ENCODE data around the gene DSG4.

DSG4 gene

GRCh38 chr18:31426021-31426420 lies 49.4 kb downstream of the DSG4 start:
- DNase-seq (no peak), ATAC-seq (no peak)
- no peaks in the 10 kb centered on the region for H3K36me3 Mint-ChIP-seq (ENCODE audit: low read depth)
- H3K27ac Mint-ChIP-seq: no peak overlapping the region
- no peaks in the 10 kb centered on the region for H3K27me3 Mint-ChIP-seq
- H3K4me3 Mint-ChIP-seq: no peak overlapping the region
- no peaks in the 10 kb centered on the region for H3K4me1 Mint-ChIP-seq
- H3K9me3 Mint-ChIP-seq: no peaks in the 10 kb centered on the region

DNA sequence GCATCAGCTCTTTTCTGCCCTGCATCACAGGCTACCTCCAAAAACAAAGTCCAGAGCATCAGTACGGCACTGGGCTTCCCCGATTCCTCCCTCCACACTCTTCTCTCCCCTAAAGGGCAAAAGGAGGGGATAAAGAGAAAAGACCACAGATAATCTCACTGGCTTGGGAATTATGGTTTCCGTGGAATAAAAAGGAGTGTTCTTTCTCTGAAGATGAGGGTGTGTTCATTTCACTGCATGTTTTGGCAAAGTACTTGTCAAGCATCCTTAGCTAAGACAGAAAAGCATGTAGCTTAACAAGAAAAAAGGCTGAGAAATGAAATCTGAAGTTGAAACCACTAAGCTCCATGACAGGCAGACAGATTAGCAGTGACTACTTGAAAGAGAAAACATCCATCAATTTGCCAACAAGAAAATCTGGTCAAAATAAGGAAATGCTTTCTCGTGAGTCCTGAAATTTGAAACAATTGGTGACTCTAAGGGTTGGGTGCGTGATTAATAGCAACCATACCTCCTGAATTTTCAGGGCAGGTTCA lies 50.4 kb downstream of the DSG4 start:
- no peak overlapping the region for H3K27ac Mint-ChIP-seq
- DNase-seq: no peak

GRCh38 chr18:31428211-31428610 lies 51.6 kb downstream of the DSG4 start:
- Mint-ChIP-seq H3K4me1 (no peaks in the 10 kb centered on the region), H3K4me3 (no peak overlapping the region), H3K27me3 (no peaks in the 10 kb centered on the region), H3K27ac (no peak overlapping the region), H3K36me3 (ENCODE audit: low read depth) (no peaks in the 10 kb centered on the region), H3K9me3 (peaks cover 4% of the 10 kb centered on the region)
- ATAC-seq: no peak
- no peak for DNase-seq

More for the DNA sequence above, 50.4 kb downstream of the DSG4 start:
- no peaks in the 10 kb centered on the region for H3K27me3 Mint-ChIP-seq
- H3K36me3 Mint-ChIP-seq (ENCODE audit: low read depth): no peaks in the 10 kb centered on the region
- no peaks in the 10 kb centered on the region for H3K9me3 Mint-ChIP-seq
- H3K4me1 Mint-ChIP-seq: no peaks in the 10 kb centered on the region
- no peak overlapping the region for H3K4me3 Mint-ChIP-seq
- ATAC-seq: no peak

DNA sequence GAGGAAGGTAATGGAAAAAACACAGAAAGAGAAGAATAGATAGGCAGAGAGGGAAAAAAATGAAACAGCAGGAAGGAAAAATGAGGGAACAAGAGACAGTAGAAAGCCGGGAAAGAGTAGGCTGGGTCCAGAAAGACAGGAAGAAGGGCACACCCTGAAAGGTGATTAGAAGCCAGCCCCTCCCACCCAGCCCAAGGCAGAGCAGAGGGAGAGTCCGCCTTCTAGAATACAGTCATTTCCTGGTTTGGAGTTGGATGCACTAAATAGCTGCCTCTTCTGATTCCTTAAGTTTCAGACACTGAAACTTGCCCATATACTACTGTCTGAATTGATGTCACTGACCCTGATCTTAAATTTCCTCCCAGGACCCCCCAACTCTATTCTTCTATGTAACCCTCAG lies 53.0 kb downstream of the DSG4 start:
- Mint-ChIP-seq H3K4me3 (no peak overlapping the region), H3K9me3 (peaks cover 4% of the 10 kb centered on the region), H3K27ac (no peak overlapping the region), H3K36me3 (ENCODE audit: low read depth) (no peaks in the 10 kb centered on the region), H3K27me3 (no peaks in the 10 kb centered on the region), H3K4me1 (no peaks in the 10 kb centered on the region)
- DNase-seq: no peak
- no peak for ATAC-seq

GRCh38 chr18:31430072-31430471 lies 53.5 kb downstream of the DSG4 start:
- no peak overlapping the region for H3K4me3 Mint-ChIP-seq
- no peak overlapping the region for H3K27ac Mint-ChIP-seq
- peaks cover 4% of the 10 kb centered on the region for H3K9me3 Mint-ChIP-seq
- no peaks in the 10 kb centered on the region for H3K4me1 Mint-ChIP-seq
- no peak for ATAC-seq
- H3K27me3 Mint-ChIP-seq: no peaks in the 10 kb centered on the region
- DNase-seq: no peak
- no peaks in the 10 kb centered on the region for H3K36me3 Mint-ChIP-seq (ENCODE audit: low read depth)

GRCh38 chr18:31430554-31430953 lies 54.0 kb downstream of the DSG4 start:
- Mint-ChIP-seq H3K36me3 (ENCODE audit: low read depth) (no peaks in the 10 kb centered on the region), H3K27ac (no peak overlapping the region), H3K9me3 (peaks cover 4% of the 10 kb centered on the region), H3K4me1 (no peaks in the 10 kb centered on the region), H3K4me3 (no peak overlapping the region), H3K27me3 (no peaks in the 10 kb centered on the region)
- no peak for DNase-seq
- no peak for ATAC-seq

GRCh38 chr18:31432316-31432715 lies 55.7 kb downstream of the DSG4 start:
- Mint-ChIP-seq H3K36me3 (ENCODE audit: low read depth) (no peaks in the 10 kb centered on the region), H3K4me1 (no peaks in the 10 kb centered on the region), H3K4me3 (no peak overlapping the region), H3K27me3 (no peaks in the 10 kb centered on the region), H3K27ac (no peak overlapping the region), H3K9me3 (peaks cover 4% of the 10 kb centered on the region)
- no peak for ATAC-seq
- no peak for DNase-seq

DNA sequence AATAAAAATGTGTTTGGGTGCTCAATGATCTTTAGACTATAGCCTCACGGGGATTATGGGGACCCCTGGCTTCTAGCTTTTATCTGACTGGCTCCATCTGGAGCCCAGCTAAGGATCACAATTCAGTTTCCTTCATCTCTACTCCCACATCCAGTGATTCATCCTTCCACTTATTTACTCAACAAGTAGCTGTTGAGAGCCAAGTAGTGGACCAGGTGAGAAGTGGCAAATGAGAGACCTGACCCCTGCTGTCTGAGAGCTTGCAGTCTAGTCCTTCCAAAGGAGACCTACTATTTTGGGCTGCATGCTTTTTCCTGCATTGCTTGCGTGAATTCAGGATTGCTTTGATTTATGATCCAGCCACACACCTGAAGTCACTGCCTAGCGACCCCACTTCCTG lies 60.2 kb downstream of the DSG4 start:
- DNase-seq (no peak), ATAC-seq (no peak)
- Mint-ChIP-seq H3K27ac (no peak overlapping the region), H3K4me1 (no peaks in the 10 kb centered on the region), H3K9me3 (peaks cover 4% of the 10 kb centered on the region), H3K36me3 (ENCODE audit: low read depth) (no peaks in the 10 kb centered on the region), H3K27me3 (no peaks in the 10 kb centered on the region), H3K4me3 (no peak overlapping the region)

DNA sequence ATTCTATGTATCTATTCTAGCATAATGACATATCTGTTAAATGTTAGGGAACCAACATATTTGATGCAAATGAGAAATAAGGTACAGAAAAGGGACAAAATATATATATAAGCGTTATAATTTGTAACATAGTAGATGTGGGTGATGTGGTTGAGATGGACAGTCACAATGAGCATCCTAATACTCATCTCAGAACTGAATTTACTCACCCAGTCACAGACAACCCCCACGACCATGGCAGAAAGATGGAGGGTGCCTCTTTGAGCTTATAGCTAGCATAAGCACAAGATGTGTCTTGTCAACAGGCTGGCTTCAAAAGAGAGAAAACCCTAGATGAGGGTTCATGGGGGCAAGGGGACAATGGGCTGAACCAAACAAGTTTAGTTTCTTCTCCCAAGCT lies 61.8 kb downstream of the DSG4 start:
- Mint-ChIP-seq H3K9me3 (no peaks in the 10 kb centered on the region), H3K4me1 (no peaks in the 10 kb centered on the region), H3K27me3 (no peaks in the 10 kb centered on the region), H3K36me3 (ENCODE audit: low read depth) (no peaks in the 10 kb centered on the region), H3K27ac (no peak overlapping the region), H3K4me3 (no peak overlapping the region)
- ATAC-seq (no peak), DNase-seq (no peak)

GRCh38 chr18:31439807-31440325 lies 63.3 kb downstream of the DSG4 start:
- no peaks in the 10 kb centered on the region for H3K36me3 Mint-ChIP-seq (ENCODE audit: low read depth)

GRCh38 chr18:31440787-31441186 lies 64.2 kb downstream of the DSG4 start:
- no peaks in the 10 kb centered on the region for H3K36me3 Mint-ChIP-seq (ENCODE audit: low read depth)
- no peaks in the 10 kb centered on the region for H3K27me3 Mint-ChIP-seq
- H3K4me1 Mint-ChIP-seq: no peaks in the 10 kb centered on the region
- DNase-seq: no peak
- H3K9me3 Mint-ChIP-seq: no peaks in the 10 kb centered on the region
- H3K27ac Mint-ChIP-seq: no peak overlapping the region
- ATAC-seq: no peak
- H3K4me3 Mint-ChIP-seq: no peak overlapping the region

More at GRCh38 chr18:31439807-31440325, 63.3 kb downstream of the DSG4 start:
- H3K9me3 Mint-ChIP-seq: no peaks in the 10 kb centered on the region
- DNase-seq (no peak), ATAC-seq (no peak)
- no peaks in the 10 kb centered on the region for H3K4me1 Mint-ChIP-seq
- H3K27me3 Mint-ChIP-seq: no peaks in the 10 kb centered on the region
- no peak overlapping the region for H3K4me3 Mint-ChIP-seq
- no peak overlapping the region for H3K27ac Mint-ChIP-seq

DNA sequence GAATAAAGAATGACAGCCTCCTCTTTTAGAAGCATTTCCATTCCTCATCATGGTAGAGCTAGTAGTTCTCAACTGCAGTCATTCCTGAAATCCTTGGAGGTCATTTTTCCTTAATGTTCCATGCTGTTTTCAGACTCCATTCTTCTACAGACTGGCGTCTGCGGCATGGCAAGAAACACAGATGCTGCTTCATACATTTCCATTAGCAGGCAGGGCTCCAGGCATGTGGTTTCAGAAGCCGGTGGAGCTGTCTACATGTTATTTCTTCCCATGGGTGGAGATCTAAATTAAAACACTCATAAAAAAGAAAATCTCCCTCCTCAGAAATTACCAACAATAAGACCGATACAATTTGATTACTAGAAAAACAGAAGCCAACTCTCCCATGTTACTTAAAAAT lies 64.9 kb downstream of the DSG4 start:
- no peaks in the 10 kb centered on the region for H3K4me1 Mint-ChIP-seq
- no peaks in the 10 kb centered on the region for H3K9me3 Mint-ChIP-seq
- no peaks in the 10 kb centered on the region for H3K36me3 Mint-ChIP-seq (ENCODE audit: low read depth)
- ATAC-seq (no peak), DNase-seq (no peak)
- H3K27me3 Mint-ChIP-seq: no peaks in the 10 kb centered on the region
- H3K4me3 Mint-ChIP-seq: no peak overlapping the region
- H3K27ac Mint-ChIP-seq: no peak overlapping the region

DNA sequence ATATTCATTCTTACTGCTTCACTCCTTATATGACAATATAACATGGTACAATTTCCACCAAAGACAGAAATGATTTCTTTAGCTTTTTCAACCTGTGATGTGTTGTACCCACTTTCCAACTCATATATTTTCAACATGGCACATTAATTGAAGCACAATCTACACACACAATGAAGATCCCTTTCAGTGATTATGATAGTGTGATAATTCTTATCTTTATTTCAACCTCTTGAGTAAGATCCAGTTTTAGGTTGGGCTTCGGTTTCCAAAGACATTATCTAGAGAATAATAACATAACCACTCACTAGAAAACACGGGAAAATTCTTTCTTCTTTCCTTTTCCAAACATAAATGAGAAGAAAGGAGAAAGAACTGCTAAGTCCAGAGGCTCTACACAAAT lies 67.6 kb downstream of the DSG4 start:
- DNase-seq: no peak
- H3K27me3 Mint-ChIP-seq: no peaks in the 10 kb centered on the region
- no peak overlapping the region for H3K27ac Mint-ChIP-seq
- no peak overlapping the region for H3K4me3 Mint-ChIP-seq
- H3K36me3 Mint-ChIP-seq (ENCODE audit: low read depth): no peaks in the 10 kb centered on the region
- H3K9me3 Mint-ChIP-seq: no peaks in the 10 kb centered on the region
- no peaks in the 10 kb centered on the region for H3K4me1 Mint-ChIP-seq
- no peak for ATAC-seq

- DNase-seq: no peak
- H3K4me3 Mint-ChIP-seq: no peak overlapping the region
These were observed 69.3 kb downstream of the DSG4 start for GRCh38 chr18:31445908-31446307.

DNA sequence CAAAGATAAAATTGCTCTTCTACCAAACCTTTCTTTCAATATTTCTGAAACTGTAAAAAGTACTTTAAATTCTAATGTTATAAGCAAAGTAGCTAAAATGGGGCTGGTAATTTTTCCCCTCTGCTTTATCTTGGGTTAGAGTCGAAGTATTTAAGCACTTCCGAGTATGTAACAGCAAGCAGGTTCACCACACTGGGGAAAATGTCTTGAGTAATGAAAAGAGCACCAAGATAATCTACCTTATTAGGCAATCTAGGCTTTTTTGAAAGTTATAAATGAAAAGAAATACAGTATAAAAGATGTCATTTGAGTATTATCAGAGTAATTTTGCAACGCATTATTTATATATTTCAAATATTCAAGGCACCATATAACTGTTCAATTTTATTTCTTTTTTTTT lies 70.3 kb downstream of the DSG4 start:
- H3K27ac Mint-ChIP-seq: no peak overlapping the region
- no peak overlapping the region for H3K4me3 Mint-ChIP-seq
- H3K27me3 Mint-ChIP-seq: no peaks in the 10 kb centered on the region
- ATAC-seq: no peak
- no peaks in the 10 kb centered on the region for H3K36me3 Mint-ChIP-seq (ENCODE audit: low read depth)
- DNase-seq: no peak
- H3K4me1 Mint-ChIP-seq: no peaks in the 10 kb centered on the region
- no peaks in the 10 kb centered on the region for H3K9me3 Mint-ChIP-seq

More at GRCh38 chr18:31445908-31446307, 69.3 kb downstream of the DSG4 start:
- no peak for ATAC-seq
- no peak overlapping the region for H3K27ac Mint-ChIP-seq
- H3K36me3 Mint-ChIP-seq (ENCODE audit: low read depth): no peaks in the 10 kb centered on the region
- no peaks in the 10 kb centered on the region for H3K27me3 Mint-ChIP-seq
- no peaks in the 10 kb centered on the region for H3K9me3 Mint-ChIP-seq
- no peaks in the 10 kb centered on the region for H3K4me1 Mint-ChIP-seq
